Stimulated activated effector memory CD8-positive, alpha-beta T cell treated with anti-CD3 and anti-CD28 coated beads, Interleukin-12 subunit alpha, Interleukin-12 subunit beta, amount 100 ng/mL, for 72 hours (primary cell): ENCODE data around the gene IL11.

Experiments
- ATAC-seq: fragments of 150-1000 bp; cut with Tn5 transposase; 2 replicates; pipeline ENCODE4 v1.10.0; 2021
- DNase-seq, 2 donors: peaks; one replicate each; pipeline ENCODE4 v3.0.0; 2021 to 2022; ENCODE audit warnings: low spot score in 2 of 2
- H3K27ac Mint-ChIP-seq: one replicate; pipeline ENCODE4 v1.8.0; 2022; ENCODE audit warnings: mild to moderate bottlenecking, mixed read lengths
- H3K36me3 Mint-ChIP-seq: one replicate; pipeline ENCODE4 v1.8.0; 2022; ENCODE audit warnings: mild to moderate bottlenecking, mixed read lengths
- H3K4me1 Mint-ChIP-seq: one replicate; pipeline ENCODE4 v1.8.0; 2022; ENCODE audit warnings: mixed read lengths
- H3K4me3 Mint-ChIP-seq: one replicate; pipeline ENCODE4 v1.8.0; 2022; ENCODE audit warnings: mild to moderate bottlenecking, mixed read lengths
- H3K9me3 Mint-ChIP-seq: one replicate; pipeline ENCODE4 v1.8.0; 2022; ENCODE audit warnings: mixed read lengths

IL11 gene

DNA sequence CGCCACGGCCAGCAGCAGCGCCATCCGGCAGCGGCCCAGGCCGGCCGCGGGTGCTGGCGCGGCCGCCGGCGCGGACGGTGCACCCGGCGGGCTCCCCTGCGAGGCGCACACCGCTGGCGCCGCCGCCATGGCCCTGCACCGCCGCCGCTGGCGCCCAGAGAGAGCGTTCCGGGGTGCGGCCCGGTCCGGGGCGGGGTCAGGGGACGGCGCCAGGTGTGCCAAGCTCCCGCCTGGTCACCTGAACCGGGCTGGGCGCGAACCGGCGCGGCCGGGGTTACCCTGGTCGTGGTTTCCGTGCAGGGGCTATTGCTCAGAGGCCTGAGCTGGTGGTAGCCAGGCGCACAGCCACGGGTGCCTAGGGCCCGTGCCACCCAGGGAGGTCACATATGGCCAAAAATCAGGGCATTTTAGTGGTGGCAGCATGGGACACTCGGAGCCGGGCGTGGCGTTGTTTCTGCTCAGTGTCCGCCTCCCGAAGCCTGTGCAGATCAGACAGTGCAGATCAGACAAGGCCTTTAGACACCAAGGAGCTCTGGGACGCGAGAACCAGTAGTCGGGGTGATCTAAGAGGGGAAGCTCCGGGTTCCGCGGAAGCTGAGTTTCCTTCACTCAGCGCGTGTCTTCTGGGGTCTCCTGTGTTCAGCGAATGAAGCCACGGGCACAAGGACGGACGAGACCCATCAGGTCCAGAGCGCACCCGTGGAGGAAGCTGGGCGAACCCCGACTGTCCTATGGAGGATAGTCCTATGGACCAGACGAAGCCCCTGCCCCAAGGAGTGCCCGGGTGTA lies 14.1 kb upstream of the IL11 start, which contains the start of gene TMEM238:
Gene TMEM238 (minus strand): TSS at position 162 of the 789 bp plus-strand sequence. CDS start 33 bp downstream, at position 129.
- ATAC-seq (peak; percentile 9), DNase-seq (peak in 1 of 2 donors; percentile 76)
- peak within 1 kb of the TSS; percentile 99 for H3K4me3 Mint-ChIP-seq
- H3K4me1 Mint-ChIP-seq, result peaks cover 73% of the 10 kb centered on the region
- no peaks in the 10 kb centered on the region for H3K9me3 Mint-ChIP-seq
- H3K27ac Mint-ChIP-seq, result peak within 1 kb of the TSS; percentile 100
- H3K36me3 Mint-ChIP-seq, result peaks cover 47% of the 10 kb centered on the region

DNA sequence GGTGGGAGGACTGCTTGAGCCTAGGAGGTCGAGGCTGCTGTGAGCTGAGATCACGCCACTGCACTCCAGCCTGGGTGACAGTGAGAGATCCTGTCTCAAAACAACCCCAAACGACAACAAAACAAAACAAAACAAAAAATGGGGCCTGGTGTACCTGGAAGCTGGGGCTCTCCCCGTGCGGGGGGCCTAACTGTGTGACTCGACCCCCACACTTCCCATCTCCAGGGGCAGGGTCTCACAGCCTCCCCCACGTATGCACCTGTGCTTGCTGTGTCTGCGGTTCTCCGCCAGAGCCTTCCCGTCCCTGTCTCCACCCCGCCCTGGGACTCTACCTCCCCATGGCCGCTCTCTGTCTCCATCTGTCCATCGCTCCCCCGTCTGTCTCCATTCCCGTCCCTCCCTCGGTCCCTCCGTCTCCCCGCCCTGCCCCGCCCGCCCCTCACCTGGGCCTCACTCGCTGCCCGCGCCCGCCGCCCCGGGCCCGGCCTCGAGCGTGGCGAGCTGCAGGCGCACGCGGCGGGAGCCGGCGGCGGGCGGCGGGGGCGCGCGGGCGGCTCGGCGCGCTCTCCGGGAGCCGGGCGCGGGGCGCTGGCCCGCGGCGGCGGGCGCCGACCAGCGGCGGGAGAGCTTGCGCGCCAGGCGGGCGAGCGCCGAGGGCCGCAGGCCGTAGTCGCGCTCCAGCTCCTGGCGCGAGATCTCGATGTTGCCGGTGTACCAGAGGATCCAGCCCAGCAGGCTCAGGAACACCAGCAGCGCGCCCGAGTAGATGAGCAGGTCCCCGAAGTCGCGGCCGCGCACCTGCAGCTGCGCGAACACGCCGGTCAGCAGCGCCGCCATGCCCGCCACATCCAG lies 13.2 kb upstream of the IL11 start:
- peak; percentile 41 to 77 for DNase-seq
- peaks cover 41% of the 10 kb centered on the region for H3K36me3 Mint-ChIP-seq
- peak overlapping the region; percentile 100 for H3K27ac Mint-ChIP-seq
- H3K9me3 Mint-ChIP-seq, result no peaks in the 10 kb centered on the region
- H3K4me3 Mint-ChIP-seq, result peak overlapping the region; percentile 99
- peak; percentile 19 for ATAC-seq
- H3K4me1 Mint-ChIP-seq, result peaks cover 67% of the 10 kb centered on the region

GRCh38 chr19:55382522-55383054 lies 12.3 kb upstream of the IL11 start:
- H3K36me3 Mint-ChIP-seq, result peaks cover 32% of the 10 kb centered on the region
- H3K27ac Mint-ChIP-seq, result peak overlapping the region; percentile 100
- no peaks in the 10 kb centered on the region for H3K9me3 Mint-ChIP-seq
- ATAC-seq (no peak), DNase-seq (no peak)
- peak overlapping the region; percentile 99 for H3K4me3 Mint-ChIP-seq
- peaks cover 58% of the 10 kb centered on the region for H3K4me1 Mint-ChIP-seq

DNA sequence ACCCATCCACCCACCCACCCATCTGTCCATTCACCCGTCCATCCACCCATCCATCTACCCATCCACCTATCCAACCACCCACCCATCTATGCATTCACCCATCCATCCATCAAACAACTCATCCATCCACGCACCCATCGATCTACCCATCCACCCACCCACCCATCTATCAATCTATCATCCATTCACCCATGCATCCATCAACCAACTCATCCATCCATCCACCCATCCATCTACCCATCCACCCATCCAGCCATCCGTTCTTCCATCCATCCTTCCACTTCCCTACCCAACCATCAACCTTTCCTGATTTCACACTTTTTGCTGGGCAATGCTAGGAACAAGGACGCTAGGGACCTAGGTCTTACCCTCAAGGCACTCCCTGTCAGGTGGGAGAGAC lies 11.8 kb upstream of the IL11 start:
- peaks cover 52% of the 10 kb centered on the region for H3K4me1 Mint-ChIP-seq
- ATAC-seq, result no peak
- no peak for DNase-seq

DNA sequence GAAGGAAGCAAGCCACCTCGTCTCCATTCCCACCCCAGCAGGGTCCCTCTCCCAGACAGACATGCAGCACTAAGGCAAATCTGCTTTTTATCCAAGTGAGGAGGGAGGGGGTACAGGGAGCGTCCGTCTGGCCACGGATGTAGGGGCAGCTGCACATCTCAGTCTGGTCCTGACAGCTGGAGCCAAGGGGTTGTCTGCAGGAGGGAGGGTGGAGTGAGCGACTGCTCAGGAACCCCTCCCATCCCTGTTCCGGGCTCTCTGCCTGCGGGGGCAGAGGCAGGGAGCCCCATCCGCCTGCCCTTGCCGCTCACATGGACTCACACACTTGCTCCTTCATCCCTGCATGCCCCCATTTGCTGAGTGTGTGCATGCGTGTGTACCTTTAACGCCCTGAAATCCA lies 8.9 kb upstream of the IL11 start:
- H3K27ac Mint-ChIP-seq, result no peak overlapping the region
- H3K36me3 Mint-ChIP-seq, result peaks cover 6% of the 10 kb centered on the region
- no peaks in the 10 kb centered on the region for H3K9me3 Mint-ChIP-seq
- DNase-seq (no peak), ATAC-seq (no peak)
- H3K4me3 Mint-ChIP-seq, result no peak overlapping the region
- peaks cover 28% of the 10 kb centered on the region for H3K4me1 Mint-ChIP-seq

More for the DNA sequence above, 11.8 kb upstream of the IL11 start:
- Mint-ChIP-seq H3K4me3 (peak overlapping the region; percentile 99), H3K27ac (peak overlapping the region; percentile 100), H3K36me3 (peaks cover 26% of the 10 kb centered on the region), H3K9me3 (no peaks in the 10 kb centered on the region)

GRCh38 chr19:55377356-55378131 lies 7.3 kb upstream of the IL11 start:
- Mint-ChIP-seq H3K4me1 (peaks cover 27% of the 10 kb centered on the region), H3K27ac (no peak overlapping the region), H3K36me3 (peaks cover 6% of the 10 kb centered on the region), H3K4me3 (no peak overlapping the region), H3K9me3 (no peaks in the 10 kb centered on the region)
- no peak for DNase-seq
- no peak for ATAC-seq

DNA sequence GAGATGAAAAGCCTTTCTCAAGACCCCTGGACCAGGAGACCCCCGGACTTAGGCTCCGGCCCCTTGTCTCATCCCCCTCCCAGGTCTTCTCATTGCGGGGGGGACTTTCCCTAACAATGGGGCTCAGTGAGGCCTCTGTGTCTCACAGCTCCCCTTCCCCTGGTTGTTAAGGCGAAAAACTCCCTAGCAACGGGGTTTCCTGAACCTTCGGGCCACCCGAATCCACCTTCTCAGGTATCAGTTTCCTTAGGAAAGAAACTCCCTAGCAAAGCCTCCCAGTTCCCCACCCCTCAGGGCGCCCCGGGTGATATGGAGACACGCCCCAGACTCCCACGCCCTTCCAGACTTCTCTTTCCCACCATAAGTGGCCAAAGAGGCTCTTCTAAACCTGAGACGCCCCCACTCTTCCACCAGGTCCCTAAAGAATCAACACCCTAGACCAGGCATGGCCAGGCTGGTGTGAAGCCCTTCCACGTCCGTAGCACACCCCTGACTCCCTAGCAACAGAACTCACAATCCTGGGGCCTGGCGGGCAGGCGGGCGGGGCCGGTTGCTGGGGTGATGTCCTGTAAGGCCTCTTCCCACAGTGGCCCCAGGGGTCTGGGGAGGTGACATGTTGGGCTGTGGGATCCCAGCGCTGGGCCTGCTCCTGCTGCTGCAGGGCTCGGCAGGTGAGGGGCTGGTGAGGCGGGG lies 6.1 kb upstream of the IL11 start, which contains the start of gene TMEM190:
Gene TMEM190 (plus strand): TSS at position 586 of the 693 bp plus-strand sequence. CDS start 28 bp downstream, at position 614.
- H3K9me3 Mint-ChIP-seq, result no peaks in the 10 kb centered on the region
- no peak for DNase-seq
- H3K36me3 Mint-ChIP-seq, result peaks cover 6% of the 10 kb centered on the region
- no peak within 1 kb of the TSS for H3K27ac Mint-ChIP-seq
- no peak for ATAC-seq
- no peak within 1 kb of the TSS for H3K4me3 Mint-ChIP-seq
- peaks cover 15% of the 10 kb centered on the region for H3K4me1 Mint-ChIP-seq

GRCh38 chr19:55373993-55374757 lies 3.9 kb upstream of the IL11 start:
- H3K4me3 Mint-ChIP-seq, result no peak overlapping the region
- no peaks in the 10 kb centered on the region for H3K9me3 Mint-ChIP-seq
- H3K4me1 Mint-ChIP-seq, result peaks cover 15% of the 10 kb centered on the region
- H3K27ac Mint-ChIP-seq, result no peak overlapping the region
- DNase-seq (no peak), ATAC-seq (no peak)
- H3K36me3 Mint-ChIP-seq, result peaks cover under 1% of the 10 kb centered on the region

DNA sequence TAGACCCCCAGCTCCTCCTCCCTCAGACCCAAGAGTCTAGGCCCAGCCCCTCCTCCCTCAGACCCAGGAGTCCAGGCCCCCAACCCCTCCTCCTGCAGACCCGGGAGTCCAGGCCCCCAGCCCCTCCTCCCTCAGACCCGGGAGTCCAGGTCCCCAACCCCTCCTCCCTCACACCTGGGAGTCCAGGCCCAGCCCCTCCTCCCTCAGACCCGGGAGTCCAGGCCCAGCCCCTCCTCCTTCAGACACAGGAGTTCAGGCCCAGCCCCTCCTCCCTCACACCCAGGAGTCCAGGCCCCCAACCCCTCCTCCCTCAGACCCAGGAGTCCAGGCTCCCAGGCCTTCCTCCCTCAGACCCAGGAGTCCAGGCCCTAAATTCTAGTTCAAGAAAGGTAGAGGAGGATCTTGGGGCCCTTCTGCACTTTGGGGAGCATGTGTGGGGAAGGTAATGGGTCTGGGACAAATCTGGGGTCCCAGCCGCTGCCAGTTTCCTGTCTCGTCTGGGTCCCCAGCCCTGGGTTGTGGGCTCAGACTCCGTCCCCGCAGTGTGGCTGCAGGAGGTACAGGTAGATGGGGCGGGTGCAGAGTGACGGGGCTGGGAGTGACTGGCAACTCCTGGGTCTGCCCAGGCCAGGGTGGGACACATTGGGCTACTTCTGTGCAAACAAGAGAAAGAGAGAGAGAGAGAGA lies 3.2 kb upstream of the IL11 start:
- no peak for ATAC-seq
- no peak overlapping the region for H3K4me3 Mint-ChIP-seq

DNA sequence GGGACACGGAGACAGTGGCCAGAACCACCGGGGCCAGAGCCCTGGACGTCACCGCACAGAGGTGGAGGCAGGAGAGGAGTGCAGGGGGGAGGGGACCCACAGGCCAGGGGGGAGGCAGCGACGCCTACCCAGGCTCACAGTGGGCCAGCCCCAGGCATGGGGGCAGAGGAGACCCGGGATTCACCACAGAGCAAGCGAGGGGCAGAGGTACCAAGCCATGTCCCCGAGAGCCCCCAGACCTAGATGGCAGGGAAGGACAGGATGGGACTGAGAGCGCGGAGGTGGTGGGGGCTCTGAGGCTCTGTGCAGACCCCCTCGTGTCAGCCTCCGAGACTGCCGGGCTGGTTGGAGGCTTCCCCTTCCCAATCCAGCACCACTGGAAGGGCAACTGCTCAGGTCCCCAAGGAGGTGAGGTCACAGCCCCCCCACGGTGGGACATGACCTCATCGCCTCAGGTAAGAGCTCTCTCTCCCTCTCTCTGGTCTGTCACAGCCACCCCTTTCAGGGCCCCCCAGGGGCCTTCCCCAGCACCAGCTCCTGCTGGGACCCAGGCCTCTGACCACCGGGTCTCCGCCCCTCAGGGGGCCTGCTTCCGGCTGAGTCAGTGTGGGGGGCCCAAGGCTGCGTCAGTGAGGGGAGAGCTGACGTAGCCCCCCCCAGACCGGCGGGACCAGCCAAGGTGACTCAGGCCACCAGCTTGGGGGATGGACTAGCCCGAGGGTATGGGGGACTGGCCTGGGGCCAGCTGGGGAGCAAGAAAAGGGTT lies 2.2 kb upstream of the IL11 start:
- H3K4me3 Mint-ChIP-seq, result no peak overlapping the region
- H3K36me3 Mint-ChIP-seq, result no peaks in the 10 kb centered on the region
- ATAC-seq, result peak; percentile 62
- peaks cover 14% of the 10 kb centered on the region for H3K4me1 Mint-ChIP-seq
- no peak for DNase-seq
- H3K9me3 Mint-ChIP-seq, result no peaks in the 10 kb centered on the region
- no peak overlapping the region for H3K27ac Mint-ChIP-seq

More for the DNA sequence above, 3.2 kb upstream of the IL11 start:
- H3K9me3 Mint-ChIP-seq, result no peaks in the 10 kb centered on the region
- peaks cover 14% of the 10 kb centered on the region for H3K4me1 Mint-ChIP-seq
- no peak for DNase-seq
- no peaks in the 10 kb centered on the region for H3K36me3 Mint-ChIP-seq
- no peak overlapping the region for H3K27ac Mint-ChIP-seq

DNA sequence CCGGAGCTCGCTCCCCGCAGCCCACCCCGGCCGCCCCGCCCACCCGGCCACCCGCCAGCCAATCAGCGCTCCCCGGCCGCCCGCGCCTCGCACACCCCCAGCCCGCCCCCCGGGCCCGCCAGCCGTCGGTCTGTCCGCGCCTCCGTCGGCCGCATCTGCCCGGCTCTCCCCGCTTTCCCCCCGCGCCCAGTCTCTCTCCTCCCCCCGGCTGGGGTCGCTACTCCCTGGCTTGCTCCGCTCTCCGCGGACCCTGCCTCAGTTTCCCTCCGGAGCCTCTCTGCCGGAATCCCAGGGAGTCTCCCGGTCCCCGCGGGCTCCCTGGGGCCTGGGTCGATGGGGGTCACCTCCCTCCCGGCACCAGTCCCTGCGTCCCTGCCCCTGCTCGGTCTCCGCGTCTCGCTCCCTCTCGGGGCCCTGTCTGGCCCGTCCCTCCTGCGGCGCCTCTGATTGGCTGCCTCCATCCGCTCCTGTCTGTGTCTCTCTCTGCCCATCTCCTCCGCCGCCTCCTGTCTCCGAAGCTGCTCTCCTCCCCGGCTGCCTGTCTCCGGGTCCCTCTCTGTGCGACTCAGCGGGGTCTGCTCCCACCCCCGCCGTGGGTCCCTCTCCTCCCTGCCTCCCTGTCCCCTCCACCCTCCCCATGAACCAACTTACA lies 484 bp downstream of the IL11 start:
- Mint-ChIP-seq H3K36me3 (no peaks in the 10 kb centered on the region), H3K4me1 (peaks cover 14% of the 10 kb centered on the region), H3K4me3 (peak overlapping the region; percentile 74), H3K9me3 (no peaks in the 10 kb centered on the region), H3K27ac (peak overlapping the region; percentile 63)
- DNase-seq (peak in 1 of 2 donors; percentile 36), ATAC-seq (peak; percentile 78)
